Esophagus squamous epithelium (tissue), 4 donors: ENCODE measurements around the gene SCNM1.

ENCODE experiments used
- POLR2A ChIP-seq, 4 donors: fragments of 450-650 bp; IDR thresholded peaks; one replicate each; pipeline ENCODE4 v1.6.1; 2017; ENCODE audit warnings: antibody characterized with exemption in 4 of 4, mild to moderate bottlenecking in 4 of 4, moderate library complexity in 3 of 4
- TF ChIP-seq, protein P1 (sequence below), 6 experiments: fragments of 450-650 bp in 4 of 6; fragments of 200-600 bp in 2 of 6; sonication (generic) in 2 of 6; IDR thresholded peaks; one replicate each; pipeline ENCODE4 v1.5.1; 2016 to 2019; ENCODE audit warnings: antibody characterized with exemption in 6 of 6, mild to moderate bottlenecking in 4 of 6, moderate library complexity in 4 of 6

- TF ChIP-seq, protein P1, sequence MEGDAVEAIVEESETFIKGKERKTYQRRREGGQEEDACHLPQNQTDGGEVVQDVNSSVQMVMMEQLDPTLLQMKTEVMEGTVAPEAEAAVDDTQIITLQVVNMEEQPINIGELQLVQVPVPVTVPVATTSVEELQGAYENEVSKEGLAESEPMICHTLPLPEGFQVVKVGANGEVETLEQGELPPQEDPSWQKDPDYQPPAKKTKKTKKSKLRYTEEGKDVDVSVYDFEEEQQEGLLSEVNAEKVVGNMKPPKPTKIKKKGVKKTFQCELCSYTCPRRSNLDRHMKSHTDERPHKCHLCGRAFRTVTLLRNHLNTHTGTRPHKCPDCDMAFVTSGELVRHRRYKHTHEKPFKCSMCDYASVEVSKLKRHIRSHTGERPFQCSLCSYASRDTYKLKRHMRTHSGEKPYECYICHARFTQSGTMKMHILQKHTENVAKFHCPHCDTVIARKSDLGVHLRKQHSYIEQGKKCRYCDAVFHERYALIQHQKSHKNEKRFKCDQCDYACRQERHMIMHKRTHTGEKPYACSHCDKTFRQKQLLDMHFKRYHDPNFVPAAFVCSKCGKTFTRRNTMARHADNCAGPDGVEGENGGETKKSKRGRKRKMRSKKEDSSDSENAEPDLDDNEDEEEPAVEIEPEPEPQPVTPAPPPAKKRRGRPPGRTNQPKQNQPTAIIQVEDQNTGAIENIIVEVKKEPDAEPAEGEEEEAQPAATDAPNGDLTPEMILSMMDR (IDR thresholded peaks at IDR 0.05) = no peak
- TF ChIP-seq POLR2A (IDR thresholded peaks at IDR 0.05) = no peak
Observed at GRCh38 chr1:151193304-151193703, 27.4 kb downstream of the SCNM1 start.
